ENCODE data around the gene IPO4.

Gene IPO4

GRCh38 chr14:24189460-24189859 lies 844 bp upstream of the IPO4 start:
- no peak overlapping the region for H3K4me3 ChIP-seq (replicated peaks; ENCODE audit: low read depth, low read length)
- no peak for TF ChIP-seq CTCF (IDR thresholded peaks at IDR 0.05; ENCODE audit: insufficient read depth, low read length, poor library complexity, severe bottlenecking)
- H3K36me3 ChIP-seq (ENCODE audit: control insufficient read depth, insufficient read depth, low read length) = peaks cover 33% of the 10 kb centered on the region
- no peaks in the 10 kb centered on the region for H3K27me3 ChIP-seq (replicated peaks; ENCODE audit: control insufficient read depth, insufficient read depth, low read length)
- DNase-seq (ENCODE audit: extremely low read depth, insufficient read length) = no peak

GRCh38 chr14:24189059-24189375 lies 401 bp upstream of the IPO4 start:
- no peaks in the 10 kb centered on the region for H3K27me3 ChIP-seq (replicated peaks; ENCODE audit: control insufficient read depth, insufficient read depth, low read length)
- no peak for TF ChIP-seq CTCF (IDR thresholded peaks at IDR 0.05; ENCODE audit: insufficient read depth, low read length, poor library complexity, severe bottlenecking)
- H3K4me3 ChIP-seq (replicated peaks; ENCODE audit: low read depth, low read length) = peak overlapping the region; percentile 29
- no peak for DNase-seq (ENCODE audit: extremely low read depth, insufficient read length)
- H3K36me3 ChIP-seq (ENCODE audit: control insufficient read depth, insufficient read depth, low read length) = peaks cover 37% of the 10 kb centered on the region

- Histone ChIP-seq H3K36me3 (ENCODE audit: control insufficient read depth, insufficient read depth, low read length) (peaks cover 49% of the 10 kb centered on the region), H3K27me3 (replicated peaks; ENCODE audit: control insufficient read depth, insufficient read depth, low read length) (no peaks in the 10 kb centered on the region), H3K4me3 (replicated peaks; ENCODE audit: low read depth, low read length) (peak overlapping the region; percentile 83)
- no peak for TF ChIP-seq CTCF (IDR thresholded peaks at IDR 0.05; ENCODE audit: insufficient read depth, low read length, poor library complexity, severe bottlenecking)
- no peak for DNase-seq (ENCODE audit: extremely low read depth, insufficient read length)
Measured at GRCh38 chr14:24187539-24187915, 1.1 kb downstream of the IPO4 start.

- no peak overlapping the region for H3K4me3 ChIP-seq (replicated peaks; ENCODE audit: low read depth, low read length)
Measured at GRCh38 chr14:24186831-24187538, 1.6 kb downstream of the IPO4 start.

GRCh38 chr14:24185741-24186140 lies 2.9 kb downstream of the IPO4 start:
- no peak for TF ChIP-seq CTCF (IDR thresholded peaks at IDR 0.05; ENCODE audit: insufficient read depth, low read length, poor library complexity, severe bottlenecking)
- no peak overlapping the region for H3K4me3 ChIP-seq (replicated peaks; ENCODE audit: low read depth, low read length)
- no peak for DNase-seq (ENCODE audit: extremely low read depth, insufficient read length)
- H3K27me3 ChIP-seq (replicated peaks; ENCODE audit: control insufficient read depth, insufficient read depth, low read length) = no peaks in the 10 kb centered on the region
- peaks cover 52% of the 10 kb centered on the region for H3K36me3 ChIP-seq (ENCODE audit: control insufficient read depth, insufficient read depth, low read length)

More at GRCh38 chr14:24186831-24187538, 1.6 kb downstream of the IPO4 start:
- peaks cover 50% of the 10 kb centered on the region for H3K36me3 ChIP-seq (ENCODE audit: control insufficient read depth, insufficient read depth, low read length)
- TF ChIP-seq CTCF (IDR thresholded peaks at IDR 0.05; ENCODE audit: insufficient read depth, low read length, poor library complexity, severe bottlenecking) = no peak
- H3K27me3 ChIP-seq (replicated peaks; ENCODE audit: control insufficient read depth, insufficient read depth, low read length) = no peaks in the 10 kb centered on the region
- DNase-seq (ENCODE audit: extremely low read depth, insufficient read length) = no peak

- H3K4me3 ChIP-seq (replicated peaks; ENCODE audit: low read depth, low read length) = no peak overlapping the region
- no peak for DNase-seq (ENCODE audit: extremely low read depth, insufficient read length)
- no peaks in the 10 kb centered on the region for H3K27me3 ChIP-seq (replicated peaks; ENCODE audit: control insufficient read depth, insufficient read depth, low read length)
- TF ChIP-seq CTCF (IDR thresholded peaks at IDR 0.05; ENCODE audit: insufficient read depth, low read length, poor library complexity, severe bottlenecking) = no peak
- H3K36me3 ChIP-seq (ENCODE audit: control insufficient read depth, insufficient read depth, low read length) = peaks cover 55% of the 10 kb centered on the region
Measured at GRCh38 chr14:24185026-24185425, 3.6 kb downstream of the IPO4 start.
